ENCODE data around the gene RGS7.

- TF ChIP-seq CTCF (IDR thresholded peaks at IDR 0.05; ENCODE audit: insufficient read depth, low read depth, low read length) = no peak
- TF ChIP-seq EZH2 (IDR thresholded peaks at IDR 0.05; ENCODE audit: insufficient read depth, low read length) = no peak
Observed at GRCh38 chr1:241061062-241061461, 295.9 kb downstream of the RGS7 start.

Measured in astrocyte (in vitro differentiated cells and primary cell).